NAMALWA (cell line): Measurements from ENCODE around the gene BACE1-AS.

ENCODE experiments used
- DNase-seq: peaks from one replicate; pipeline ENCODE4 v3.0.0-alpha.2; 2015; ENCODE audit warnings: low spot score

Gene BACE1-AS

DNA sequence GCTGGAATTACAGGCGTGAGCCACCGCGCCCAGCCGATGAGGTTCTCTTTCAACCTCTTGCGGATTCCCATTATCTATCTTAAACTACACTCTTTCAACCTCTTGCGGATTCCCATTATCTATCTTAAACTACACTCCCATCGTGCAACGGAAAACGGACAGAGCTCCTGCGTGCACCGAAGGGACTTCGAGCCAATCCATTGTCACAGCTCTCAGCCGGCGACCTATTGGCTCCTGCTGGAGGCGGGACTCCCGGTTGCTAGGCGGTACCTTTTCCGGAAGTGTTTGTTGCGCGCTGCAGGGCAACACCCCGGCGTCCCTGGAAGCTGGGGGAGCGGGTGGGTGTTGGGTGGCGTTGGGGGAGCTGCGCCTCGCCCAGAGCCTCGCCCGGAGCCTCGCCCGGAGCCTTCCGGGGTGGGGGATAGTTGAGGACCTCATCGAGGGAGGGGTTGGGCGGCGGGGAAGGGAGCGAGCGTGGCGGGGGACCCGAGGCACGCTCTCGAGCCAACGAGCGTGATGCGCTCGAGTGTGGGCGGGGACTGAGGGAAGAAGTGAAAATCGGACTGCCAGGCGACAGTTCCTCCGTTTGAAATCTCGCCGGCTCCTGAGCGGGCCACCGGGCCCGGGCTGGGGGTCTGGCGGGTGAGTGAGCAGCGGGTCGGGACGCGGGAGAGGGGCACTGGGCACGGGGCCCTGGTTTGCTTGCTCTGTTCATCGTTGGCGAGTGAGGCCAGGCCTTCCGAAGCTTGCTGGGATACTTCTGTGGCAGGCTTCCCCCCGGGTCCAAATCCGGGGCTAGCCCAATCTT lies 36.6 kb downstream of the BACE1-AS start, which contains the start of gene CEP164:
TSS of gene CEP164 (plus strand) at position 288 of the 808 bp plus-strand sequence. CDS start 10,733 bp downstream, outside the sequence.
- peak; percentile 98 for DNase-seq

GRCh38 chr11:117328375-117329010 lies 37.3 kb downstream of the BACE1-AS start:
- DNase-seq, result peak; percentile 13

- DNase-seq, result no peak
Observed at GRCh38 chr11:117332843-117333242, 41.7 kb downstream of the BACE1-AS start.

- DNase-seq, result no peak
Observed at GRCh38 chr11:117333917-117334316, 42.8 kb downstream of the BACE1-AS start.

GRCh38 chr11:117334896-117335295 lies 43.8 kb downstream of the BACE1-AS start:
- no peak for DNase-seq

- DNase-seq, result no peak
Observed at GRCh38 chr11:117335399-117335798, 44.3 kb downstream of the BACE1-AS start.

DNA sequence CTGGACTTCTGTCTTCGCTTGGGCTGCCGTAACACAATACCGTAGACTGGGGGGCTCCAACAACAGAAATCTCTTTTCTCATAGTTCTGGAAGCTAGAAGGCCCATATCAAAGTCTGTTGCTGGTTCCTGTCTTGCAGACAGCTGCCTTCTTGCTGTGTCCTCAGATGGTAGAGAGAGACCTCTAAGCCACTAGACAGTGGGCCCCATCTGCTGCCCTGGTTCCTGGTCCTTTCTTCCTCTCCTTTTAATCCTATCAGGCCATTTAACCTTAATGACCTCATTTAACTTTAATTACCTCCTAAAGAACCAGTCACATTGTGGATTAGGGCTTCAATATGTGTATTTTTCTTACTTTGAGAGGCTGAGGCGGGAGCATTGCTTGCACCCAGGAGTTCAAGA lies 45.9 kb downstream of the BACE1-AS start:
- no peak for DNase-seq
